GM04503 (cell line): Measurements from ENCODE around the gene SNF8.
A peak's percentile ranks its signal among the peaks of the same experiment; 100 is the strongest.
"Not testable (repeated sequence)": the region's sequence is repeated elsewhere in the genome, so short reads cannot be mapped to it uniquely, and the experiment has no call there.

Source experiments
- DNase-seq: peaks from one replicate; pipeline ENCODE4 v3.0.0-alpha.2; 2012; ENCODE audit warnings: low read depth

SNF8 gene, protein sequence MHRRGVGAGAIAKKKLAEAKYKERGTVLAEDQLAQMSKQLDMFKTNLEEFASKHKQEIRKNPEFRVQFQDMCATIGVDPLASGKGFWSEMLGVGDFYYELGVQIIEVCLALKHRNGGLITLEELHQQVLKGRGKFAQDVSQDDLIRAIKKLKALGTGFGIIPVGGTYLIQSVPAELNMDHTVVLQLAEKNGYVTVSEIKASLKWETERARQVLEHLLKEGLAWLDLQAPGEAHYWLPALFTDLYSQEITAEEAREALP

DNA sequence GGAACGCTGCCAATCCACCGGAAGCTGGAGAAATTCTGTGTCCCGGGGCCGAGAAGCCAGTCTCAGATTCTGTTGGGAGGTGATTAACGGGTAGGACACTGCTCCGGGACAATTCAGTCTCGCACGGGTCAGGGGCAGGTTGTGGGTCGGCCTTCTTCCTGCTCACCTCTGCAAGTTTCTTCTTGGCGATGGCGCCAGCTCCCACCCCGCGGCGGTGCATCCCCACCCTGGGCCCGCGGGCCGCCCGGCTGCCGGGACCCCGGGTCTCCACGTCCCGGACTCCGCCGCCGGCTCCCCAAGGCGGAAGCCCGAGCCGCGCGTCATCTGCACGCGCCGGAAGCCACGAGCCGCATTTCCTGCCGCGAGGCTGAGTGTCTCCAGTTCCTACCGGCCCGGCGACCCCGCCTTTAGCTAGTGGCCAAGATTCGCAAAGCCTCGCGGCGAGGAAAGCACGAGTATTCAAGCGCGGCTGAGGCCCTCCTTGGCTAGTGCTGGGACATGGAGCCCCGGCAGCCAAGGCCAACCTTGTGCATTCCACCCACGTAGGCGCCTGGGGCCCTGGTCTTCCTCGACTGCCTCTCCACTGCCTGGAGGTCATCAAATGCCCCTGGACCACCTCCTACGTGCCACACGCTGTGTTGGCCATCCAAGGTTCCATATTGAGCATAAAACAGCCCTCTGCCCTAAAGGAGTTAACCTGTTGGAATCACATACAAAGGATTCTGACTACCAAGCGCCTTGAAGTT lies at the start of gene SNF8:
SNF8 (minus strand) TSS at position 328 of the 746 bp plus-strand sequence; CDS start at position 220, 108 bp downstream.
- DNase-seq: peak; percentile 51

DNA sequence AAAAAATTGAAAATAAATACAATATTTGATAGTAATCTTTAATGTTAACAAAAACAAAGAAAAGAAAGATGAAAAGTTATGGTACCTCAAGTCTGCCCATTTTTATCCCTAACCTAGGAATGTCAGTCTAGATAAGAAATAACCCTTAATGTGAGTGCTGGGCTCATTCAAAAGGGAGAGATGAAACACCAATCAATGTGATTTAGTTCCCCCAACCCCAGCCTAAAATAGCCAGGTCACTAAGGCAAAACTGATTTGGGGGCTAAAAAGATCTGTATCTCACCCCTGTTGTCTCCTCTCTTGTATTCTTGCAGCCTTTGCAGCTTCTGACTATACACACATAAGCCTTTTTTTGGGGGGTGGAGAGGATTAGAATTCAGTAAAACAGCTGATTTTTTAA lies 49.3 kb upstream of the SNF8 start:
- DNase-seq: no peak

DNA sequence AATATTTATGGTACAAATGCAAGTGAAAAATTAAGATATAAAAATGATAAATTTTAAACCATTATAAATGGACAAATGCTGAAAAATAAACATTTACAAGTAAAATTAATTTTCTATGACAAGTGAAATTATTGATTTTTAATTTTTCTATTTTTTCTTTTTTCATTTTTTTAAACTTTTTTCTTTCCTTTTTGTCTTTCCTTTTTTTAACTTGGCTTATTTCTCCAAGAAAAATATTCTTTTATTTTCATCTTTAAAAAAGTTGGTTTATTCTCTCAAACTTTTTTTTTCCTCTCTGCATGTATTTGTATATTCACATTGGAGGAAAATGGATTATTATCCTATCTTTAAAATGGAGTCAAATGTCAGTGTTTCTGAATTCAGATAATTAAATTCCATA lies 48.7 kb upstream of the SNF8 start:
- DNase-seq: no peak

DNA sequence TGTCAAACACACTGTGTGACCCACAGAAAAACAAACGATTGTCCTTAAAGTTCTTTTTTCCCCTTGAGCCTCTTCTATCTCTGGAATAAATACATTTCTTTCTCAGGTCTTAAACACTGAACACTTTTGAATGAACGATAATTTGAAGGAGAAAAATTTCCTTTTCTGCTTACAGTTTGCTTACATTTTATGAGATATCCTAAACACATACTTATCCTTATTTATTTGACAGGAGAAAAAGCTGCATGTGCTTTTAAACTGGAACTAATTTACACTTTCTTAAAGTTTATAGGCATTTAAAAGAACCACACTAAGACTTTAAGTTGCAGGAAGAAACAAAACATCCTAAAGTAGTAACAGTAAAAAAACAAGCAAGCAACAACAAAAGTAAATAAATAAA lies 47.8 kb upstream of the SNF8 start:
- DNase-seq: no peak

DNA sequence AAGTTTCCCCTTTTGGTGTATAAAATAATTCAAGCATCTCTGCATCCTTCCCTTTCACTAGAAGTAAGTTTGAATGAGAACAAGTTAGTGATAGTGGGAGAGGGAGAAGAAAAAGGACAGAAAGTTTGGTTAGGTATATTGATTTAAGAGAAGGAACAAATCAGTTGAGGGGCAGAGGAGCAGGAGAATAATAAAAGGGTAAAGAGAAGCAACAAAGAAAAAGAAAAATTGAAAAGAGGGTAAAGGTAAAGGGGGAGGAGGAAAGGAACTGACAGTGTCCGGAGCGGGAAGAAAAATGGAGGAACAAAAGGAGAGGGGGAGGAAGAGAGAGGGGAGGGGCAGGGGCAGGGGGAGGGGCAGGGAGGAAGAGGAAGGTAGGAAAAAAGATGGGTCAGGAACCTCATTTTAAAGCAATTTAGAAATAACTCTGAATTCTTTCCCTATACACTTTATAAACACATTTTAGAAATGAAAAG lies 46.3 kb upstream of the SNF8 start:
- no peak for DNase-seq

DNA sequence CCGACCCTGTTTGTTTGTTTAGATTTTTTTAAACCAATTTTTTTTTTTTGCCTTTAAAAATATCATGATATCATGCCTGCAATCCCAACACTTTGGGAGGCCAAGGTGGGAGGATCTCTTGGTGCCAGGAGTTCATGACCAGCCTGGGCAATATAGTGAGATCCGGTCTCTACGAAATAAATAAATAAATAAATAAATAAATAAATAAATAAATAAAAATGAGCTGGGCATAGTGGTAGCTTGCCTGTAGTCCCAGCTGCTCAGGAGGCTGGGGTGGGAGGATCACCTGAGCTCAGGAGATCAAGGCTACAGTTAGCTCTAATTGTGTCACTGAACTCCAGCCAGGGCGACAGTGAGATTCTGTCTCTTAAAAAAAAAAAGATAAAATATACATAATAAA lies 44.5 kb upstream of the SNF8 start:
- no peak for DNase-seq

DNA sequence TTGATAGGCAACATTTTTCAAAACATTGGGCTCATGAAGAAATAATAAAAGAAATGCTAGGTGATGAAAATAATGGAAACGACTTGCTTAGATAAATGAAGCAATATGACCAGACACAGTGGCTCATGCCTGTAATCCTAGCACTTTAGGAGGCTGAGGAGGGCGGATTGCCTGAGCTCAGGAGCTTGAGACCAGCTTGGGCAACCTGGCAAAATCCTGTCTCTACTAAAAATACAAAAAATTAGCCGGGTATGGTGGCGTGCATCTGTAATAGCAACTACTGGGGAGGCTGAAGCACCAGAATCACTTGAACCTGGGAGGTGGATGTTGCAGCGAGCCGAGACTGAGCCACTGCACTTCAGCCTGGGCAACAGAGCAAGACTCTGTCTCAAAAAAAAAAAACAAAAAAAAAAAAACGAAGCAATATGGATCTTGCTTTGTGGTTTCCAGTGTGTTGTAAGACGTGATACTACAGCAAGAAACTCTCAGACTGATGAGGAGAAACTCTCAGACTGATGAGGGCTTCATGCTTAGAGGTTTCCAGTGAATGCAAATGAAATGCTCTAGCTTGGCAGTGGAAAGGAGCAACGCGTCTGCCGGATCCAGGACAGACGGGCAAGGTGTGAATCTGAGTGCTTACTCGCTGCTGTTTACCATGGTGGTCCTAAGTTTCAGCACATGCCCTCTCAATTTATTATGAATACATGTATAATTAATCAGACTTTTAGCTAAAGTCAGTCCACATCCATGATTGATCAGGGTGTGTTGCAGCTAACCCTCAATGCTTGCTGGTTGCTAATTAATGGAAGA lies 41.0 kb upstream of the SNF8 start:
- DNase-seq: no peak

DNA sequence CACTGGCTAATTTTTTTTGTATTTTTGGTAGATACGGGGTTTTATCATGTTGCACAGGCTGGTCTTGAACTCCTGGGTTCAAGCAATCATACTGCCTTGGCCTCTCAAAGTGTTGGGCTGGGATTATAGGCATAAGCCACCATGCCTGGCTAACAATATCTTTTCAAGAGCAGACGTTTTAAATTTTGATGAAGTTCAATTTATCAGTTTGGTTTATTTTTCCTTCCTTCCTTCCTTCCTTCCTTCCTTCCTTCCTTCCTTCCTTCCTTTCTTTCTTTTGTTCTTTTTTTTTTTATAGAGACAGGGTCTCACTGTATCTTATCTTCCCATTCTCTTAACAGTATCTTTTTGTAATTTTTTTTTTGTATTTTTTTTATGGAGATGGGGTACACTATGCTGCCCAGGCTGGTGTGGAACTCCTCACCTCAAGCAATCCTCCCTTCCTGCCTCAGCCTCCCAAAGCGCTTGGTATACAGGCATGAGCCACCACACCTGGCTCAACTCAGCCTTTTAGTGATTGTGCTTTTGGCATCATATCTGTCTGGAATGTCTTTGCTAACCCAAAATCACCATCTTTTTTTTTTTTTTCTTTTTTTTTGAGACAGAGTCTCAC lies 37.4 kb upstream of the SNF8 start:
- no peak for DNase-seq

DNA sequence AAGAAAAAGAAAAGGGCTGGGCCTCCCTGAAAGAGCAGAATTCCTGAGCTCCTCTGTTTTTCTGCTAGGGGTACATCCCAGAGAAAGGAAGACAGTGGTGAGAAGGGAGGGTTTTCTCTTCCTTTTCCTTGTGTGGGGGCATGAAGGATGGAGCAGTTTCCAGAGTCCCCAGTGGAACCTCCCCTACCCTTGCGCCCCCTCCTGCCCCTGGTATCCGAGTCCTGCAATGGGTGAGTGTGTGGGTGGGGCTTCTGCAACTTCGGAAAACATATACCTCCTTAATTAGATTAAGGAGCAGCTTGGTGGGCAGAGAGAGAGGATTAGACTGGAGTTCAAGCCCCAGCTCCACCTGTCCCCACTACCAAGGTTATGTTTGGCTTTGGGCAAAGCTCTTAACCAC lies 29.2 kb upstream of the SNF8 start:
- DNase-seq: no peak

DNA sequence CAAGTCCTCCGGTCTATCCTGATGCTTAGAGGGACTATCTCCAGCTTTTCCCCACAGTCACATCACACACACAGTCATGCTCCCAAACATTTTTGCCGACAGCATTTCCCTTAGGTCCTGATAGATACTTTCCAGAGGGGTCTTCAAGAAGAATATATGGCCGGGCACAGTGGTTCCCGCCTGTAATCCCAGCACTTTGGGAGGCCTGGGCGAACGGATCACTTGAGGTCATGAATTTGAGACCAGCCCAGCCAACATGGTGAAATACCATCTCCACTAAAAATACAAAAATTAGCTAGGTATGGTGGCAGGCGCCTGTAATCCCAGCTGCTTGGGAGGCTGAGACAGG lies 28.1 kb upstream of the SNF8 start:
- DNase-seq: no peak

DNA sequence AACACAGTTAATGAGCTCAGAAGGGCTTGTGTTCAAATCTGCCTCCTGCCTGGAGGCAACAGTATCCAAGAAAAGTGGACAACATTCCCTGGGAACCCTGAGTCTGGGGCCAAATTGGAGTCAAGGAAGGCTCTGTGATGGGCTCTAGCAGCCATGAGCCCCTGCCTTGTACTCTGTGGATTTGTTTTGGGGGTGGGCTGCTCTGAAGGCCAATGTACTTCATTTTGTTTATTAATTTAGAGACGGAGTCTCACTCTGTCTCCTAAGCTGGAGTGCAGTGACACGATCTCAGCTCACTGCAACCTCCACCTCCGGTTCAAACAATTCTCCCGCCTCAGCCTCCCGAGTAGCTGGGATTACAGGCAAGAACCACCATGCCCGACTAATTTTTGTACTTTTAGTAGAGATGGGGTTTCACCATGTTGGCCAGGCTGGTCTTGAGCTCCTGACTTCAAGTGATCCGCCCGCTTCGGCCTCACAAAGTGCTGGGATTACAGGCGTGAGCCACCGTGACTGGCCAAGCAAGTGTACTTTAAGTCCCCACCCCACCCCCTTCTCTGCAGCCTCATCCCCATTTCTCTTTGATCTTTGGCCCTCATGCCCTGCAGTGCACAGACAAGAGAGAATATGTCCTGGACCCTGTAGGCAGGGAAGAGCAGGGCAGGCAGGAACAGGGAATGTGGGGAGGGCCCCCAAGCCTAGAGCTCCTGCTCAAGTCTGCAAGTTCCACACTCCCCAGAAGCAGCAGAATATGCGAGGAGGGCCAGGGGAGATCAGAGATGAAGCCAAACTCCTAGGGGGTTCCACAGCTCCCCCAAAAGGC lies 26.4 kb upstream of the SNF8 start:
- no peak for DNase-seq

DNA sequence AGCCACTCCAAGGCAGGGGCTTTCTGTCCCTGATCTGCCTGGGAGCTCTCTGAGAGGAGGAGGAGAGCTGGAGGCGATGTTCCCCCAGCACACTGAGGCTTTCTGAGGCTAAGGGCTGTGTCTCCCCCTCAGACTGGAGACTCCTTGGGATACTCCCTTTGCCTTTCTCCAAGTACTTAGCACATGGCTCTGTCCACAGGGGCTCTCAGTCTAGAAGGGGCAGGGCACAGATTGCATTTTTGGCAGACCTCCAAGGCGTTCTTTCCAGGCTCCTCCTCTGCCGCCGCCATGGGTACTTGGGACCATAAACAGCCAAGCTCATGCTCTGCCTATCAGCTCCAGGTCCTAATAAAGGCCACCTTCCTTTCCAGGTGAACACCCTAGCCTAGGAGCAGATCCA lies 25.6 kb upstream of the SNF8 start:
- DNase-seq: no peak

DNA sequence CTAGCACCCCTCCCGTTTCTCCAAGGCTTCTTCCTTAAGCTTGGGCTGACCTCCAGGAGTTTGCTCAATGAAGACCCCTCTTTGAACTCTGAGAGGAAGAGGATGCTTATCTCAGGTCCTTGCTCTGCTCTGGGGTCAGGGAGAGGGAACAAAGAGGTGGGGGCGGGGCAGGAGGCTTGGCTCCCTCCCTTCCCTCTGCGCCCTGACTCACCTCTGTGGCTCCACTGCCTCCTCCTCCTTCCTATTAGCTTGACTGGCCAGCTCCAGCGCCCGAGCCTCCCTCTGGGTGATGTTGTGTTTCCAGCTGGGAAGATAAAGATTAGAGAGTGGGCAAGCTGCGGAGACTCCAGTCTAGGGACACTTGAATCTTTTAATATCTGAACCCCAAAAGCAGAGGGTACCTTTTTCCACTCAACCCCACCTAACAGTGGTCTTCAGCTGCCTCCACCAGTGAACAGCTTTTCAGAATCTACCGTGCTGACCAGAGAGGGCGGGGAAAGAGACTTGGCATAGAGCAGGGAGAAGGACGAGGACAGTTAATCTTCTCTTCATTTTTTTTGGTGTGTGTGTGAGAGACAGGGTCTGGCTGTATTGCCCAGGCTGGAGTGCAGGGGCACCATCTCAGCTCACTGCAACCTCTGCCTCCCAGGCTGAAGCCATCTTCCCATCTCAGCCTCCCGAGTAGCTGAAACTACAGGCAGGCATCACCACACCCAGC lies 17.0 kb upstream of the SNF8 start:
- DNase-seq: peak; percentile 17

DNA sequence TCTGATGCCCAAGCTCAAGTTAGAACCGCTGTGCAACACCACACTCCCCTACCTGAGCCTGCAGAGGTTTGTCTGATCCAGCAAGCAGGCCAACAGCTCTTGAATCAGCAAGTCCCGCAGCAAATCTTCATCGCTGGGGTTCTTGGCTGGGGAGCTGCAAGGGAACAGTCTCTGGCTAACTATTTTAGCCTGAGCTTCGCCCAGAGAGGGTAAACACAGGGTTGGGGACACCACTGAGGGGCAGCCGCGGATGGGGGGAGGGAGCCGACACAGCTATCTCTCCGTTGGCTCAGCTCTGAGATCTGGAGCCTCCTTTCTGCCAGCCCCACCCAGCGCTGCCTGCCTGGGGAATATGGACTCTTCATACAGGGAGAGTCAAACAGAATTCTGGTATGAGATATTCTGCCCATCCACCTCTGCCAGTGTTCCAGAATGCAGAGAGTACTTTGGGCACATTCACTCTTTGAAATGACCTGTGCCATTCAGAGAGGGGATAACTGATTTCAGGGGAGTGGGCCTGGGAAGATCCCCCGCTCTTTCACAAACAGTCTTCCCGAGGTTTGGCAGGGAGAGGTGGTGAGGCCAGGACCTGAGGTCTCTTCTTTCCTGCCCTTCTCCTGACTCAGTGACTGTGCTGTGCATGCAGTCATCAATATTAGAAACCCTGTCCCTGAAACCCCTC lies 16.3 kb upstream of the SNF8 start:
- no peak for DNase-seq

DNA sequence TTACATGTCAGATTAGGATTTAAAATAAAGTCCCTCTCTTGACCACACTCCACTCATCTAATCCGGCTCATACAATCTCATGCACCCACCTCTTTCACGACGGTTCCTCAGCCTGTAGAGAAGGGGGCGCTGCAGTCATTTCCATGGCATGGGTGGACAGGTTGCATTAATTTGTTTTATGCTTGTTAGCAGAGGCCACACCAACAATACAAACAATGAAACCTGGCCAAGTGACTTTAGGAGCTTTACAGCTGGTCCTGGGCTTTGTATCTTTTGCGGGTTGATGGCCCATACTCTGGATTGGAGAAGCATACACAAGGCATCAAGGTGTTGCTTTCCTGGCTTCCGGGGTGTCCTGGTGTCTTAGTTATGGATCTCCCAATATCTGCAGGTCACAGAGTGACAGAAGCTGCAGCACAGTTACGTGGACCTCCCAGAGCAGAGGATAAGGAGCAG lies 9.7 kb upstream of the SNF8 start:
- DNase-seq: no peak

DNA sequence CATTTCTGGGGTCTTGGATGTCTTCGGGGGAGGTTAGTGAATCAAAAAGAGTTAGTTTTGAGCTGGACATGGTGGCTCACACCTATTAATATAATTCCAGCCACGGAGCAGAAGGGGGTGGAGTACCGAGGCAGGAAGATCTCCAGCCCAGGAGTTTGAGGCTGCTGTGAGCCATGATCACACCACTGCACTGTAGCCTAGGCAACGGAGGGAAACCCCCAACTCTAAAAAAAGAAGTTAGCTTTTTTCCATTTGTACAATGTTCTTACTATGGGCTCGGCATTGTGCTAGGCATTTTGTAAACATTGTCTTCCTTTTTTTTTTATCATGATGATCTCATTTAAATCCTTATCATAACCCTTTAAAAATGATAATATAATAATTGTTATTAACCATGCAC lies 8.3 kb upstream of the SNF8 start:
- no peak for DNase-seq

DNA sequence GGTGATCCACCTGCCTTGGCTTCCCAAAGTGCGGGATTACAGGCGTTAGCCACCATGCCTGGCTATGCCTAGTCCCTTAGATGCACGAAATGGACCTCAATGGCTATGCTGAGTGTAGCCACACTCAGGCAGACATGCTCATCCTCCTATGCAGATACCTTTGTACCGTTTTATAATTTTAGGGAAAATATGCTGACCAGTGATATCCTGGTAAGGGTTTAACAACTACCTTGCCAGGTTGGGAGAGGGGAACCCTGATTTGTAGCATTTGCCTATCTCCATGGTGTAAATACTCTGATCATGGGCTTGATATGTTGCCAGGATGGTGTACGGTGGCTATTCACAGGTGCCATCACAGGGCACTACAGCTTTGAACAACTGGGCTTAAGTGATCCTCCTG lies 6.9 kb upstream of the SNF8 start:
- DNase-seq: no peak

DNA sequence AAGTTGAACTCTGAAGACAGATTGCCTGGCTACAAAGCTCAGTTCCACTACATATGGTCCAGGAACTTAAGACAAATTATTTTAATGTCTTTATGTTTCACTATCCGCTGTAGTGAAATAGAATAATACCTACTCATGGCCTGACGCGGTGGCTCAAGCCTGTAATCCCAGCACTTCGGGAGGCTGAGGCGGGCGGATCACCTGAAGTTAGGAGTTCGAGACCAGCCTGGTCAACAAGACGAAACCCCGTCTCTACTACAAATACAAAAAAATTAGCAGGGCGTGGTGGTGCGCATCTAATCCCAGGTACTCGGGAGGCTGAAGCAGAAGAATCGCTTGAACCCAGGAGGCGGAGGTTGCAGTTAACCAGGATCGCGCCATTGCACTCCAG lies 614 bp upstream of the SNF8 start:
- not testable (repeated sequence) for DNase-seq

DNA sequence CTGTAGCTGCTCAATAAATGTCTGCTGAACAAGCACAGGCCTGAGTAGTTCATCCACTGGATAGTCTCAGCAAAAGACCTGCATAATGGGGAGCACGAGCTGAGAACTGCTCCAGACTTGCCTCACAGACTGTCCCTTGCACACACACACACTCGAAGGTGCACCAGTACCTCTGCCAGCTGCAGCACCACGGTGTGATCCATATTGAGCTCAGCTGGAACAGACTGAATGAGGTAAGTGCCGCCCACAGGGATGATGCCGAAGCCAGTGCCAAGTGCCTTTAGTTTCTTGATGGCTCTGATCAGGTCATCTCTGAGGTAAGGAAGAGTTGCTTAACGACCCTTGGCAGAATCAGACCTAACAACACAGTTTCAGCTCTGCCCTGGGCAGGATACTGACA lies 11.6 kb downstream of the SNF8 start:
- no peak for DNase-seq

DNA sequence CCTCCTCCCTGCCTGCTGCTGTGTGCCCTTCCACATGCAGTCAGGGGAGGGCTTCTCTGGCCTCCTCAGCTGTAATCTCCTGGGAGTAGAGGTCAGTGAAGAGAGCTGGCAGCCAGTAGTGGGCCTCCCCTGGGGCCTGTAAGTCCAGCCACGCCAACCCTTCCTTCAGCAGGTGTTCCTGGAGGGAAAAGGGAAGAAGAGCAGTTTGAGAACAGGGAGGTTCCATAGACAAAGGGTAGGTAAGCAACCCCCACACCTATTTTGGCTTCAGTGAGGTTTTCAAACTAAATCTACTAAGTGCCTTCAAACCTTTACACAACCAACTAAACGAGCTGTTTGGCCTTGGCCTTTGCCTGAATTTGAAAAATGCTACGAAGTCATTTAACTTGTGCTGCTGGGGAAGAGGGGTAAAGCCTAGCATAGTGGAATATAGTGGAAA lies 14.2 kb downstream of the SNF8 start:
- DNase-seq: no peak
